ENCODE results near the gene BRPF3. TPM values are rescaled to one million over a fixed set of nuclear protein-coding genes. Genes with fewer than 3 reads are reported as not detected.

The BRPF3 gene
- total RNA-seq, 1 donor from 2014 or later, result 31.7 TPM

- DNase-seq (ENCODE audit: low spot score), result no peak
Measured at GRCh38 chr6:36268478-36269275, 72.1 kb downstream of the BRPF3 start.

GRCh38 chr6:36269834-36270705 lies 73.5 kb downstream of the BRPF3 start, which contains the start of gene PNPLA1:
Gene PNPLA1, plus strand, starts transcription at chr6:36270060. Its CDS starts 400 bp downstream, at chr6:36270460.
- peak; percentile 62 for DNase-seq (ENCODE audit: low spot score)

DNA sequence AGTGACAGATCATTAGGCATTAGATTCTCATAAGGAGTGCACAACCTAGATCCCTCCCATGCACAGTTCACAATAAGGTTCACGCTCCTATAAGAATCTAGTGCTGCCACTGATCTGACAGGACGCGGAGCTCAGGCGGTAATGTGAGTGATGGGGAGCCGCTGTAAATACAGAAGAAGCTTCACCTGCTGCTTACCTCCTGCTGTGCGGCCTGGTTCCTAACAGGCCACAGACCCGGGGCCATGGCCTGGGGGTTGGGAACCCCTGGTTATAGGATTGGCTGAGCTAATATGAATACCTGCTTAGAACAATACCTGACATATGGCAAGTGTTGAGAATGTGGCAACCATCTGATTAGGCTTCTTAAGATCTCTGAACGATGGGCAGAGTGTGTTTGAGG lies 75.7 kb downstream of the BRPF3 start:
- DNase-seq (ENCODE audit: low spot score), result no peak

- no peak for DNase-seq (ENCODE audit: low spot score)
Measured at GRCh38 chr6:36273067-36273466, 76.5 kb downstream of the BRPF3 start.

- DNase-seq (ENCODE audit: low spot score), result no peak
Measured at GRCh38 chr6:36273802-36274514, 77.4 kb downstream of the BRPF3 start.

DNA sequence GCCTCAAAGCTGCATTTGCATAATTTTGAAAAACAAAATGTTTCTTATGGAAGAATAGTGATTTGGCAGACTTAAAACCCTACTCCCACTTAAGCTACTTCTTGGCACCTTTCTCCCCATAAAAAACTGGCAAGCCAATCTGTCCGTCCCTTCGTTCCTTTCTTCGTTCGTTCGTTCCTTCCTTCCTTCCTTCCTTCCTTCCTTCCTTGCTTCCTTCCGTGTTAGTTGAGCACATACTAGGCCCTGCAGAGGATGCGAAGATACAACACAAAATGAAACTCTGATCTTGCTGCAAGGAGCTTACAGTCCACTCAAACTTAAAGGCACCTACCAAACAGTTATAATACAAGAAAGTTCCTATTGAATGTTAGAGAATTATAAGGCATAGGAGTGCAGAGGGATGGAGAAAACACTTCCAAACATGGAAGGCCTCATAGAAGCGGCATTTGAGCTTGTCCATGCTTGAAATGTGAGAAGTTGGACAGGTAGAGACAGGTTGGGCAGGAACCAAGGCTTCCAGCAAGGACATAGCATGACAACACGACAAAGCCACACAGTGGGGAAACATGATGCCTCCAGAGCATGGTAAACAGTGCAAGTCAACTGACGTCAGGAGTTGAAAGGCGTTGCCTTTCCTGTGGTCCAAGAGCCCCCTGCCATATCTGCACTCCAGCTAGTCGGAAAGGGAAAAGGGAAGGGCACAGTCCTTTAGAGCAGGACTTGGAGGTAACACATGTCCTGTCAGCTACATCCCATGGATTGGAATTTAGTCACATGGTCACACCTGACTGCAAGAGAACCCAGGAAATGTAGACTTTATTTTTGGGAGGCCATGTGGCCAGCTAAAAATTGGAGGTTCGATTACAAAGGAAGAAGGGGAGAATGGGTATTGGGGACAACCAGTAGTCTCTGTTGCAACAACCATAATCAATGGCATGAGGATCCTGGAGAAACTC lies 80.3 kb downstream of the BRPF3 start:
- no peak for DNase-seq (ENCODE audit: low spot score)

DNA sequence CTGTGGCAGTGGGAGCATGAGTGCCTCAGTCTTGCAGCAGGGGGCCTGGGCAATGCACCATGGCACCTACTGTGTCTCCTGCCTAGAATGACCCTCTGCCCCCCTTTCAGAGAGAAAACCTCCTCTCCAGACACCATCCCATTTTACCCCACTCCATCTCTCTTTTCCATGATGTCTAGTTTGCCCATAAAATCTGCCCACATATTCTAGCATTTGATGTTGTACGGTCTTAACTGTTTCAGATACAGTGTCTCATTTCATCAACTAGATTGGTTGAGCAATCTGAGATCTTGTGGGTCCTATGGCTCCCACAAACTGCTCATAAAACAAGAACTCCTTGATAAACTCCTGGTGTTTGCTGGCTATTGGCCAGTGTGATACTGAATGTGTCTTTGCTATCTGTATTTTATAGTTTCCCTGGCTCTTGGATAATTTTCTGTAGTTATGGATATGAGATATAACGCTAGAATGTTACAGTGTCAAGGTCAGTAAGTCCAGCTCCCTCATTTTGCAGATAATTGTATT lies 81.5 kb downstream of the BRPF3 start:
- no peak for DNase-seq (ENCODE audit: low spot score)

DNA sequence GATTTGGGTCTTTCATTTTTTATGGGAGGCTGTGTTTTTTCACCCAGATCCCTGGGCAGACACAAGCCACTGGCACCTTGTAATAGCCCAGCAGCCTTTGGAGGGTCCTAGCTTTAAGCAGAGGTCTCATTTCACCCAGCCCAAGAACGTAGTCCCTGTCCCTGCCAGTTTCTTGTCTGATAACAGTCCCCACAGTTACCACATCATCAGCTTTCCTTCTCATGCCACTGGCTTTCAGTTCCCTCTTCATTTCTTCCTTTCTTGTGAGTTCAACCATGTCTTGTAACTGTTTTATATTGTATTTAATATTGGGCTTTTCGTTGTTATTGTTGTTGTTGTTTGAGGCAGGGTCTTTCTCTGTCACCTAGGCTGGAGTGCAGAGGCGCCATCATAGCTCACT lies 83.9 kb downstream of the BRPF3 start:
- DNase-seq (ENCODE audit: low spot score), result no peak

DNA sequence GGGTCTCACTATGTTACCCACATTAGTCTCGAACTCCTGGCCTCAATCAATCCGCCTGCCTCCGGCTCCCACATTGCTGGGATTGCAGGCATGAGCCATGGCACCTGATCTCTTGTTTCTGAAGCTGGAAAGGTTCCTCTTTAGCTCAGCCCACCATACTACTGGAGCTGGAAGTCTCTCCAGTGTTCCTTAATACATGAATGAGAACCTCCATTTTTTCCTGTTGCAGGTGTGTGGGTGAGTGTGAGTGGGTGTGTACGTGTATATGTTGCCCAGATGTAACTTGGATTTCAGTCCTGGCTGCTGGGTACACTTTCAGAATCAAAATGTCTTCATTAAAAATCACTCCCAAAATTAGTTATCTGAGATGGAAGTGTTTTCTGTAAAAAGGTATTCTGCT lies 84.4 kb downstream of the BRPF3 start:
- DNase-seq (ENCODE audit: low spot score), result no peak

Other genes with a start within 250 kb of the BRPF3 start
- gene SLC26A8, start 172.1 kb upstream of the BRPF3 start, total RNA-seq, result 0.18 TPM
- 56.0 TPM for gene MAPK14, start 168.9 kb upstream of the BRPF3 start, total RNA-seq
- 70.3 TPM for gene MAPK13, start 66.2 kb upstream of the BRPF3 start, total RNA-seq
- gene PNPLA1, start 73.3 kb downstream of the BRPF3 start, total RNA-seq, result 0.21 TPM
- not detected for gene BNIP5, start 140.1 kb downstream of the BRPF3 start, total RNA-seq
- gene ETV7, start 190.9 kb downstream of the BRPF3 start, total RNA-seq, result 7.6 TPM
- gene PXT1, start 246.1 kb downstream of the BRPF3 start, total RNA-seq, result not detected
- gene KCTD20, start 246.3 kb downstream of the BRPF3 start, total RNA-seq, result 34.6 TPM

Data from ureter (tissue), 1 donor.